GM18499 (cell line): ENCODE measurements around the gene ZIC2.
"Not testable (repeated sequence)": the region's sequence is repeated elsewhere in the genome, so short reads cannot be mapped to it uniquely, and the experiment has no call there.

ENCODE experiments used
- ATAC-seq: cut with Tn5 transposase; IDR thresholded peaks from one replicate; pipeline ENCODE4 v1.9.1; 2021; ENCODE audit warnings: moderate number of reproducible peaks; ENCODE audit not compliant: insufficient read depth, unreplicated experiment

The ZIC2 gene

GRCh38 chr13:99995589-99996380, 14.2 kb downstream of the ZIC2 start:
- no peak for ATAC-seq

DNA sequence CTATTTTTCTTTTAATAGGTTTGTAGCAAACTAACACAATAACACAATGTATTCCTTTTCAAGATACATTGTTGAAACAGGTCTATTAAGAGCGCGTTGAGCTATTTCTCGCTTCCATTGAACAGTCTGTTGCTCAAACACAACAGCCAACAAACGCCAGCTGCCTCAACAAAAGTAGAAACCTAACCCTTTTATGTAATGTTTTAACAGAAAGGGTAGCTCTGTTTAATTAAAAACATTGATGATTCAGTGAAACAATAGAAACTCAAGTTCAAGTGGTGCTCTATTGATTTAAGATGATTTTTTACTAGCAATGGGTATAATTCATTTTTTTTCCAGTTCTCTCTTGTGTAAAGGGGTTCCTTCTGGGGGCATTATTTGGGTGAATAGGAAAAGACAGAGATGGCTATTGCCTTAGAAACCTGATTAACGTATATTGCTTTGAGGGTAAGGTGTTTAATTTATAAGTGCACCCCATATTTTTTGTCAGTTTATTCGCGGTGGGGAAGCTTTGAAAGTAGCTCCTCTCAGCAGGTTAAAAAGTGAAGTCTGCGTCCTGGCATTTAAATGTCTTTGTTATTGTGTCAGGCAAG, 14.9 kb downstream of the ZIC2 start:
- ATAC-seq = no peak

DNA sequence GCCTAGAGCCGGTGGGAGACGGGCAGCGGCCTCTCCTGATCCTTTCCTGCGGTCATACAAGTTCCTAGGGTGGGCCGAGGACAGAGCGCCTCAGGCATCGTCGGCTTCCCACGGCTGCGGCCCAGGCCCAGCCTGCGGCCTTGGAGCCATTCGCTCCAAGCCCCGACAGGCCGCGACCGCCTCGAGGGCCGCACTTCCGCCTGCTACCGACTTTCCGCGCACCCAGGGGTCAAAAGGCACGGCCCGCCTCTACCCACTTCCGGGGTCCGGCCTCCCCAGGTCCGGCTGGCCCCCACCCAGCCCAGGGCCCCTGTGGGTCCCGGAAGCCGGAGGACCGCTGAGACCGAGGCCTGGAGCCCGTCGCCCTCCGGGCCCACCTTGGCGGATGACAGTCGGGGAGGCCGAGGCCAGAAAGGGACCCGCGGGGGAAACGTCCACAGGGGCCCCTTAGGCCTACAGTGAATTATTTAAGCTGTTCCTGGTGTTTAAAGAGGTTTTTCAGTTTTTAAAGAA, 16.2 kb downstream of the ZIC2 start:
- ATAC-seq = no peak

GRCh38 chr13:99998261-99998660, 16.7 kb downstream of the ZIC2 start:
- ATAC-seq = no peak

DNA sequence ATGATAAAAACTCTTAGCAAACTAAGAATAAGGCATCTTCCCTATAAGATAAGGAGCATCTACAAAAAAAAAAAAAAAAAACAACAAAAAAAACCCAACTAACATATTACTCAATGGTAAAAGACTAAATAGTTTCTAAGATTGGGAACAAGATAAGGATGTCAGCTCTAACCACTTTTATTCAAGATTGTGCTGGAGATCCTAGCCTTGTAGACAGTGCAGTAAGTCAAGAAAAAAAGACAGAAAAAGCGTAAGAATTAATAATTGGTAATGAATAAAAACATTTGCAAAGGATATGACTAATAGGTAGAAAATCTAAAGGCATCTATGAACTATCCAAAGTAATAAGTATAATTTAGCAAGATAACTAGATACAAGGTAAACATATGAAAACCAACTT, 33.0 kb downstream of the ZIC2 start:
- ATAC-seq = no peak

DNA sequence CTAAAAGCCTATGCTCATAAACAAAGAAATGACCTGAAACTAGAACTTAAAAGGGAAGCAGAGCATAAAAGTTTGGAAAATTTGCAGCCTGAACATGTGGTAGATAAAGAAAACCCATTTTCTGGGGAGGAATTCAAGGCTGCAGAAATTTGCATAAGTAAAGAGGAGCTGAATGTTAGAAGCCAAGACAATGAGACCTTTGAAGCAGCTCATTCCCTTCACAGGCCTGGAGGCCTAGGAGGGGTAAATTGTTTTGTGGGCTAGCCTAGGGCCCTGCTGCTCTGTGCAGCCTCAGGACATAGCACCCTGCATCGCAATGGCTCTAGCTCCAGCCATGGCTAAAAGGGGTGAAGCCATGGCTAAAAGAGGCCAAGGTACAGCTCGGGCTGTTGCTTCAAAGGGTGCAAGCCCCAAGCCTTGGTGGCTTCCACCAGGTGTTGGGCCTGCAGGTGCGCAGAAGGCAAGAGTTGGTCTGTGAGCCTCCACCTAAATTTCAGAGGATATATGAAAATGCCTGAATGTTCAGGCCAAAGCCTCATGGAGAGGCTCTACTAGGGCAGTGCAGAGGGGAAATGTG, 38.3 kb downstream of the ZIC2 start:
- ATAC-seq = no peak

DNA sequence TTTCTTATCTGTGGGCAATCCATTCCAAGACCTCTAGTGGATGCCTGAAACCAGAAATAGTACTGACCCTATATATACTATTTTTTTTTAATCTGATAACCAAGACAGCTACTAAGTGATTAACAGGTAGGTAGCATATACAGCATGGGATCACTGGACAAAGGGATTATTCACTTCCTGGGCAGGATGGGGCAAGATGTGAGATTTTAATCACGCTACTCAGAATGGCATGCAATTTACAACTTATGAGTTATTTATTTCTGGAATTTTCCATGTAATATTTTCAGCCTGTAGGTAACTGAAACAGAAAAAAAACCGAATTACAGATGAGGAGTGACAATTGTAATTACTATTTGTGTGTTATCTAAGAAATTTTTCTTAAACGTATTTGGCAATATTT, 41.2 kb downstream of the ZIC2 start:
- no peak for ATAC-seq

GRCh38 chr13:100024023-100024422, 42.4 kb downstream of the ZIC2 start:
- no peak for ATAC-seq

DNA sequence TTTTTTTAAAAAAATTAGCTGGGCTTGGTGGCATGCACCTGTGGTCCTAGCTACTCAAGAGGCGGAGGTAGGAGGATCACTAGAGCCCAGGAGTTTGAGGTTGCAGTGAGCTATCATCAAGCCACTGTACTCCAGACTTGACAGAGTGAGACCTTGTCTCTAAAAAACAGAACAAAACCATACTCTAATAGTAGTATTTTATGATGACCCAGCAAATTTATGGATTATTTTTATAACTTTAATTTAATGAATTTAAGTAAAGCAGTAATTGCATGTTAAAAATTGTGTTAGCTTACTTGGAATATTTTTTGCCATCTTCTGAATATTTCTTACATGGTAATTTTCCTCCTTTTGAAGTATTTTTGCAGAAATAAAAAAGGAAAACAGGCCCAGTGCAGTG, 48.3 kb downstream of the ZIC2 start:
- ATAC-seq = no peak

- ATAC-seq = not testable (repeated sequence)
Measured at GRCh38 chr13:100032642-100033041, 51.1 kb downstream of the ZIC2 start.

DNA sequence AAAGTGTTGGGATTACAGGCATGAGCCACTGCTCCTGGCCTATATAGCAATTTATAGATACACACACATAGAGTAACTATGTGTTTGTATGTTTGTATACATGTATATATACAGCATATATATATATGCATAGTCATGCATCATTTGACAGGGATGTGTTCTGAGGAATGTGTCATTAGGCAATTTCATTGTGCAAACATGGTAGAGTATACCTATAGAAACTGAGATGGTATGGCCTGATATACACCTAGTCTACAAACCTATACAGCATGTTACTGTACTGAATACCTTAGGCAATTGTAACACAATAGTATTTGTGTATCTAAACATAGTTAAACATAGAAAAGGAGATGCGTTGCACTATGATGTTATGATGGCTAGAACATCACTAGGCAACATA, 54.4 kb downstream of the ZIC2 start:
- ATAC-seq = no peak
